HEK293 (cell line): ENCODE measurements around the gene SBF2.

ENCODE experiments used
- CTCF ChIP-seq: fragments of 450-650 bp; formaldehyde crosslinking; IDR thresholded peaks from 2 replicates; pipeline ENCODE4 v1.5.1; 2016; ENCODE audit warnings: missing biosample characterization, missing genetic modification characterization
- ZNF433 ChIP-seq: fragments of 450-650 bp; formaldehyde crosslinking; IDR thresholded peaks from 2 replicates; pipeline ENCODE4 v1.5.1; 2016; ENCODE audit warnings: missing biosample characterization, missing genetic modification characterization, low read depth

- TF ChIP-seq CTCF (tag by site-specific recombination) (peak; percentile 12; the same call in 1 of the 2 replicates), ZNF433 (no peak)
Measured at GRCh38 chr11:10305964-10306918, 12.2 kb upstream of the SBF2 start.
